ENCODE results near the gene MRFAP1.

DNA sequence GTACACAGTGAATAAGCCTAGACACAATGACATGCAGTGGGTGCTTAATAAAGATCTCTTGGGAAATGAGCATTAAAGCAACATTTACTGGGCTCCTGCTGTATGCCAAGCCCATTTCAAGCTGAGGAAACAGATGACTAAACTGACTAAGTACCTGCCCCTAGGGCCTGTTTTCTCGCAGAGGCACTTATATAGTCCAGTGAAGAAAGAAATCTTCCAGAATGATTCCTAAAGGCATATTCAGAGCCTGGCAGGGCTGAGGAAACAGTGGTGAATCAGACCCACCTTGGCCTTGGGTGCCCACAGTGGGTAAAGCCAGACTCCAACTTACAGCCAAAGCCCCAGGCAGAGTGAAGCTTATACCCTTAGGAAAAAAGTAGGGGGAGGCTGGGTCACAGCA, 31.2 kb downstream of the MRFAP1 start:
- TF ChIP-seq, protein P1, sequence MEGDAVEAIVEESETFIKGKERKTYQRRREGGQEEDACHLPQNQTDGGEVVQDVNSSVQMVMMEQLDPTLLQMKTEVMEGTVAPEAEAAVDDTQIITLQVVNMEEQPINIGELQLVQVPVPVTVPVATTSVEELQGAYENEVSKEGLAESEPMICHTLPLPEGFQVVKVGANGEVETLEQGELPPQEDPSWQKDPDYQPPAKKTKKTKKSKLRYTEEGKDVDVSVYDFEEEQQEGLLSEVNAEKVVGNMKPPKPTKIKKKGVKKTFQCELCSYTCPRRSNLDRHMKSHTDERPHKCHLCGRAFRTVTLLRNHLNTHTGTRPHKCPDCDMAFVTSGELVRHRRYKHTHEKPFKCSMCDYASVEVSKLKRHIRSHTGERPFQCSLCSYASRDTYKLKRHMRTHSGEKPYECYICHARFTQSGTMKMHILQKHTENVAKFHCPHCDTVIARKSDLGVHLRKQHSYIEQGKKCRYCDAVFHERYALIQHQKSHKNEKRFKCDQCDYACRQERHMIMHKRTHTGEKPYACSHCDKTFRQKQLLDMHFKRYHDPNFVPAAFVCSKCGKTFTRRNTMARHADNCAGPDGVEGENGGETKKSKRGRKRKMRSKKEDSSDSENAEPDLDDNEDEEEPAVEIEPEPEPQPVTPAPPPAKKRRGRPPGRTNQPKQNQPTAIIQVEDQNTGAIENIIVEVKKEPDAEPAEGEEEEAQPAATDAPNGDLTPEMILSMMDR (IDR thresholded peaks at IDR 0.05) = no peak
- no peak for TF ChIP-seq POLR2A (IDR thresholded peaks at IDR 0.05)

Measured in esophagus squamous epithelium (tissue), 4 donors.